HepG2 (cell line): Measurements from ENCODE around the gene ZNF629. TPM values are rescaled to one million over a fixed set of nuclear protein-coding genes. Genes with fewer than 3 reads are reported as not detected.
A peak's percentile ranks its signal among the peaks of the same experiment; 100 is the strongest.

Experiments
- AFF4 ChIP-seq: sonication (generic); formaldehyde crosslinking; IDR thresholded peaks from 2 replicates; pipeline ENCODE4 v1.4.0; 2020; ENCODE audit warnings: missing genetic modification reagents
- ATF7 ChIP-seq, 2 experiments: fragments of 450-650 bp in 1 of 2; sonication (generic) in 1 of 2; formaldehyde crosslinking in 1 of 2; IDR thresholded peaks; 2 replicates each; pipeline versions ENCODE4 v1.4.0 to v1.6.1; 2016 to 2020; ENCODE audit warnings: antibody characterized with exemption in 1 of 2, mild to moderate bottlenecking in 1 of 2, missing genetic modification reagents in 1 of 2
- RERE ChIP-seq: IDR thresholded peaks from 2 replicates; pipeline ENCODE4 v1.6.1; 2016; ENCODE audit warnings: low read depth, missing genetic modification reagents, missing compliant biosample characterization
- TCF12 ChIP-seq, 2 experiments: fragments of 450-650 bp in 1 of 2; sonication (generic) in 1 of 2; formaldehyde crosslinking in 1 of 2; IDR thresholded peaks; 2 replicates each; pipeline versions ENCODE4 v1.6.1 to v1.8.0; 2017 to 2022; ENCODE audit warnings: antibody characterized with exemption in 1 of 2, mild to moderate bottlenecking in 1 of 2, missing genetic modification reagents in 1 of 2, moderate library complexity in 1 of 2
- ZIK1 ChIP-seq: sonication (generic); formaldehyde crosslinking; IDR thresholded peaks from 2 replicates; pipeline ENCODE4 v1.5.0; 2020; ENCODE audit warnings: mild to moderate bottlenecking, low read depth, missing genetic modification reagents, borderline replicate concordance
- ZNF407 ChIP-seq: sonication (generic); formaldehyde crosslinking; IDR thresholded peaks from one replicate; pipeline ENCODE4 v1.5.1; 2020; ENCODE audit warnings: mild to moderate bottlenecking, missing genetic modification reagents; ENCODE audit errors: not compliant biosample characterization
- ZNF737 ChIP-seq: sonication (generic); formaldehyde crosslinking; IDR thresholded peaks from 2 replicates; pipeline ENCODE4 v1.5.0; 2020; ENCODE audit warnings: missing genetic modification reagents, mild to moderate bottlenecking, borderline replicate concordance
- ZNF766 ChIP-seq: sonication (generic); formaldehyde crosslinking; IDR thresholded peaks from 2 replicates; pipeline ENCODE4 v1.5.0; 2020; ENCODE audit warnings: missing genetic modification reagents, borderline replicate concordance
- polyA plus RNA-seq, 8 experiments: library from polyadenylated mRNA; depleted of rRNA in 3 of 8; stranded (reverse) in 7 of 8; unstranded in 1 of 8; fragments of >200 nt; fragmentation: Illumina TruSeq in 4 of 8; extraction: Trizol in 4 of 8; gene quantifications; 2 replicates each; pipeline versions ENCODE4 v1.2.1 to v1.2.3, GENCODE V29; 2011 to 2016; ENCODE audit warnings: low read depth in 4 of 8, missing spikeins in 1 of 8, mixed read lengths in 1 of 8; ENCODE audit not compliant: insufficient read depth in 1 of 8
- total RNA-seq, 5 experiments: library from RNA; depleted of rRNA; stranded (reverse); fragments of >200 nt; fragmentation: Illumina TruSeq; extraction: Trizol; gene quantifications; 2 replicates each; pipeline ENCODE4 v1.2.3, GENCODE V29; 2016; ENCODE audit warnings: low read depth in 1 of 5

Gene ZNF629
- total and polyA plus RNA-seq, 2 of the 13 experiments (the other 11 are each of a cell fraction or from before 2014, with no cell fraction given) = 6.1 to 16.5 TPM

- no peak for TF ChIP-seq RERE (CRISPR knock-in tag)
- TF ChIP-seq ATF7 (IDR thresholded peaks at IDR 0.05) = no peak
- no peak for TF ChIP-seq ATF7 (CRISPR knock-in tag; IDR thresholded peaks at IDR 0.05)
- TF ChIP-seq AFF4 (CRISPR knock-in tag) = no peak
- TF ChIP-seq TCF12 (IDR thresholded peaks at IDR 0.05) = no peak
- TF ChIP-seq TCF12 (CRISPR knock-in tag; IDR thresholded peaks at IDR 0.05) = 0 out of 2 replicates have a peak, but pooled peaks have one; percentile 25
- 0 out of 2 replicates have a peak, but pooled peaks have one; percentile 29 for TF ChIP-seq ZNF766
- peak; percentile 17; the same call in 1 of the 2 replicates for TF ChIP-seq ZIK1 (CRISPR knock-in tag)
- peak; percentile 20 for TF ChIP-seq ZNF407 (CRISPR knock-in tag)
- 0 out of 2 replicates have a peak, but pooled peaks have one; percentile 4 for TF ChIP-seq ZNF737 (CRISPR knock-in tag)
These were observed 25.5 kb downstream of the ZNF629 start (continued) for GRCh38 chr16:30761427-30761927.
